NCI-H2196 treated with DMSO at 0.1 percent for 48 hours (cell line): ENCODE measurements around the gene CLCN3.
"Not testable (repeated sequence)": the region's sequence is repeated elsewhere in the genome, so short reads cannot be mapped to it uniquely, and the experiment has no call there.

Experiments used
- DNase-seq: peaks from one replicate; lab custom pipeline; 2025; ENCODE audit not compliant: unreplicated experiment; lab: John Stamatoyannopoulos, UW

Gene CLCN3

DNA sequence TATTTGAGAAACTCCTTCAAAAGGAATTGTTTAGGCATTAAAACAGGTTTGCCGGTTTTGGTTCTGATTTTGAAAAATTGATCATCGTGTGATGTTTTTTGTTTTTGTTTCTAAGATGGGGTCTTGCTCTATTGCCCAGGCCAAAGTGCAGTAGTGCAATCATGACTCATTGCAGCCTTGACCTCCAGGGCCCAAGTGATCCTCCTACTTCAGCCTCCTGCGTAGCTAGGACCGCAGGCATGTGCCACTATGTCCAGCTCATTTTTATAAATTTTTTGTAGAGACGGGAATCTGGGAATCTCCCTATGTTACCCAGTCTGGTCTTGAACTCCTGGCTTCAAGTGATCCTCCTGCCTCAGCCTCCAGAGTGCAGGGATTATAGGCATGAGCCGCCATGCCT is 35.0 kb downstream of the CLCN3 start:
- no peak for DNase-seq

DNA sequence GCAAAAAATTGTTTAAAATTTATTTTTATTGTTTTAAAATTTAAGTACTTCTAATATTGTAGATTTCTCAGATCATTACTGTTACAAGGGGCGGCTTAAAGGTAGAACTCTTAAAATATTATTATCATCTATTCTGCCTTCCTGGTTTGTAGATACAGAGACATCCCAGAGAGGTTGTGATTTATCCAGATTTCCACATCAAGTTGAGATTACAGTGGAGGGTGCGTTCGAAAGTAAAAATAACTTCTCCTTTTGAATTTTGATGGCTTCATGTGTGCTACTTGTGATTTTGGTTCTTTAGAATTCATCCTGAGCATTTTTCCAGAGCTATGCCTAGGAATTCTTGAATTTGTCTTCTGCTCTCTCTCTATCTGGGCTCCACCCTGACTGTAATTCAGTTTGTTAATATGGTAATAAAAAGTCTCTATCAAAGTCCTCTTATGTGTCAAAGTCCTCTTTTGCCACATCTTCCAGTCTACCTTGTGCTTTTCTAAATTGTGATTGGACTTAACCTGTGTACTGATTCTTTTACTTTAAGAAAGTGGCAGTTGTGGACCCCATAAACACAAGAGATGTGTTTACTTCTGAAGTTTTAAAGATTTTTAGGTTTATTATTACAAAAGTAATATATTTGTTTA is 37.2 kb downstream of the CLCN3 start:
- DNase-seq: no peak

DNA sequence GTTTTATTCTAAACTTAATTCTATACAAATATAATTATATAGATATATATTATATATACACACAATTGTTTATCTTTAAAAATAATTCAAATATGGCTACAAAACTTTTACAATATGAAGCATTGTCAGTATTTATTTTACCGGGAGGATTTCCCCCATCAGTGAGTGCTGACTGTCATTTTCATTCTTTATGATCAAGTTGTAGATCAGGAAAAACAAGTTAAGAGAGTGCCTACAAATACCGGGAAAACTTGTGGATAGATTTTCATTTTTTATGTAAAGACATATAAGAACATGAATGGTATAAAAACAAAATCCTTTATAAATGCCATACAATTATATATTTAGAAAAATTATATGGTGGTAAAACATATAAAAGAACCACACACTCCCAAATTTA is 37.8 kb downstream of the CLCN3 start:
- DNase-seq: no peak

DNA sequence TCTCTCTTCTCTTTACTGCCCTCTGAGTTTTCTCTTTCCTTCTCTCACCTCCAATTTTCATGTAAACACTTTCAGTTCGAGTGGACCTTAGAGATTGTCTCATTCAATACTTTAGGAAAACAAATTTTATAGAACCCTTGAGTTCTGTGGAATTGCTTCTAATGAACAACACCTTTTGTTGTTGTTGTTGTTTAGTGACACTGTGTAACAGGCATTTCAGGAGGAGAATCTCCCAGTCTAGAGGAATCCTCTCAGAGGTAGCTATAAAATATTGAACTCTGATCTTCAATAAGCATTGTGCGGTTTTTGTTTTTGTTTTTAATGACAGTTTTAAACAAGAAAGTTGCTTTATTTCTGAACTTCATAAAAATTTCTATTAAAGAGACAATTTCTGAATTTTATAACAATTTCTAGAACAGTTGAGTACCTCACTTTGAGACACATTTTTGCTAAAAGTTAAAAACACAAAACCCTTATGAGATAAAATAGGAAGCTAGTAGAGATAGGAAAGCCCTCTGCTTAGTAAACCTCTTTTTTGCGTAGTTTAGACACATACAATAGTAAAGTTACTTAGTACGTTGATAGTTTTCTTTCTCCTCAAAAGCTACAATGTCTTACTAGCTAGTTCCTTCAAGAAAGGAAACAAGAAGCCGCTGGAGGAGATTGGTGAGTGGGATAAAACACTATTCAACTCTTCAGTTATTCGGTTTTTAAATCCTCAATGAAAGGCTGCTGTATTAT is 38.8 kb downstream of the CLCN3 start:
- DNase-seq: no peak

DNA sequence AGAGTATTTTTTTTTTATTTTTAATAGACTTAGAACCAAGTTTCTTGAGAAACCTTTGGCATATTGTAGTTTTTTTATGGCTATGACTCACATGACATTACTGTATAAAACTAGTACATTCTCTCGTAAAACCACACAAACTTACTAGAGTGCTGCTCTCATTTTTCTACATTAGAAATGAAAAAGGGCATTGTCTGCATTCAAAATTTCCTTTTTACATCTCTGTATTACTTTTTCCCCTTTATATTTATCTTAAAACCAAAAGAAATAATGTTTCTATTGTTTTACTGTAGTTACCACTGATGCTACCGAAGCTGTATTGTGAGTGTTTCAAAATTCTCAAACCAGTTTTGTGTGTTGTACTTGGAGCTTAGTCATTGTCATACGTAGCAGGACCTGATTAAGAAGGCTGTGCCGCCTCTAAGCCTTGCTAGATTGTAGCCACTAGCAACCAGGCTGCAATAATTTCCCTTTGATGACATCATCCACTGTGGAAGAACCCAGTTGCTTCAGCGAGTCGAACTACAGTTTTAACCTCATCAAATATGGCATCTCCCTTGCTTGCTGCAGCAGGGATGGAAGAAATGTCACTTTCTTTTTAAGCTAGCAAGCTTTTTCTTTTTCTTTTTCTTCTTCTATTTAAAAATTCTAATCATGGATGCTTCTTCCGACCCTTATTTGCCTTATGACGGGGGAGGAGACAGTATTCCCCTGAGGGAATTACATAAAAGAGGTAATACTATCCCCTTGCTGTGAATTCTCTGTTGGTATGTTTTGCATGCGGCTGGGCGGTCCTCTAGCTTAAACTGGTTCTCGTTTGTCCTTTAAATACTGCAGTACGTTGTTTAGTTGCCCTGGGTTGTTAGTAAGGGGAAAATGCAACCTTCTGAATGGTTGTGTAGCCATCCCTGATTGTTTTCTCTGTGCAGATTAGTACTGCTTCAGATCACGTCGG is 39.6 kb downstream of the CLCN3 start:
- peak; percentile 76 for DNase-seq

DNA sequence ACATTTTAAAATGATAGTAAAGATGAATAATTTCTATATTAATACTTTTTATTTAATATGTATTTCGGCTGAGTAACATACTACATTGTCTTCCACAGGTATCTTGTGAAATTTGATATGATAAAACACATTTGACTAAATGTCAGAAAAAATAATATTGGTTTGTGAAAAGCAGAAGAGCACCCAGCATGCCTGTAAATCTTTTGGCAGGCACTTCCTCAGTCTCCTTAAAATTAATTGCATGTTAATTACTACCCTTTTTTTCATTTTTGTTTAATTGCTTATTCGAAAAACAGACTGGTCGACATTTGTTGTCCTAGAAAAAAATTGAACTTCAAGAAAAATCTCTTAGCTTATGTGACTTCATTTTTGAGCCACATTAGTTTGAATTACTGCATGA is 40.6 kb downstream of the CLCN3 start:
- DNase-seq: no peak

DNA sequence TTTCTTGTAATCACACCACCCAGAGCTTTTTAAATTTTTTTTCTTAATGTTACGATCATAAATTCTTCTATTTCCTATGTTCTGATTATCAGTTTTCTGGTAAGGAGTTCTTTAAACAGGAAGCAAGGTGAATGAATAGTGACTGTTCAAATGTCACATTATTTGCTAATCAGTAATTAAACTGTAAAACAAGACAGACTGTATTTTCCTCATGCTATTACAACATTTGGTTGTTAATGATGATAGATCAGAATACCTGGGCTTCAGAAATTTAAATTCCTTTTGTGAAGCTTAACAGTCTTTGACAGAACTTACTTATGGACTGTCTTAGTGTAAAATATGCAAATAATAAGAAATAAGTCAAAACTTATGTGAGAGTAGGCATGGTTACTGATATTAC is 41.4 kb downstream of the CLCN3 start:
- no peak for DNase-seq

DNA sequence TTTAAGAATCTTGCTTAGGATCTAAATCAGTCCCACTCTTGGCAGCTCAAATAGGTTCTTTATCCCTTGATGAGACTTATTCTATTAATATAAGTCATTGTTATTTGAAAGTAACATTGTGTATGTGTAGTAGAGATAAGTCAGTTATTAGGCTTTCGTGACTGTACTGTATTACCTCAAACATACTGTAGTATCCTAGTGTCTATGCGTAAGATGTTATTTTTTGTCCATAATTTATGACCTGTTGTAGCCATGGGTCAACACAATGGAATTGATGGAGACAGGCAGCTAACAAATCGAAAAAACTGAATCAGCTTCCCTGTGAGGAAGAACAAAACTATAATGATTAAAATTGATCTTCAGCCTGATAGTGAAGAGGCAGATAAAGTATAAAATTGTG is 41.8 kb downstream of the CLCN3 start:
- DNase-seq: no peak

DNA sequence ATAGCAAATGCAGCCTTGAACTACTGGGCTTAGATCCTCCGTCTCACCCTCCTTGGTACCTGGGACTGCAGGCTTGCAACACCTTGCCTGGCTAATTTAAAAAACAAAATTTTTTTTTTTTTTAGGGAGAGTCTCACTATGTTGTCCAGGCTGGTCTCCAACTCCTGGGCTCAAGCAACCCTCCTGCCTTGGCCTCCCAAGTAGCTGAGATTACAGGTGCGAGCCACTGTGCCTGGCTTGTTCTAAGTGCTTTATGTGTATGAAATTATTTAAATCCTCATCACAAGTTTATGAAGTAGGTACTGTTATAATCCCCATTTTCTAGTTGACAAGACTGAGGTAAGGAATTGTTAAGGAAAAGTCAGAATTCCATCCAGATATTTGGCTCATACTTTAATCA is 43.0 kb downstream of the CLCN3 start:
- DNase-seq: no peak

DNA sequence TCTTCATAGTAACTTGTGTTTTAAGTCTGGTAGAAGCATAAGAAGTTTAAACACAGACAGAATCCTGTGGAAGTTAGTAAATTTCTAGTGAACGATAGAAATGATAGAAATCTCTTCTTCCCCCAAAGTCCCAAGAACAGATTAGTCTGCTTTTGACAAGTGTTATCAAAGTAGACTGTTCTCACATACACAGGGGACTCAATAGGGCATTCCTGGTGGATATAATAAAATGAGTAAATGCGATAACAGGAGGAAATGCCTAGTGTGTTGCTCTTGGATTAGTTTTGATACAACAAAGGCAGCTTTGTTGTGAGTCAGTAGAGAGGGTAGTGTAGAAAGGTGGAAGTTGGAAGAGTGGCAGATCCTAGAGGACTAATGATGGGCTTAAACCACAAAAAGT is 43.5 kb downstream of the CLCN3 start:
- no peak for DNase-seq

DNA sequence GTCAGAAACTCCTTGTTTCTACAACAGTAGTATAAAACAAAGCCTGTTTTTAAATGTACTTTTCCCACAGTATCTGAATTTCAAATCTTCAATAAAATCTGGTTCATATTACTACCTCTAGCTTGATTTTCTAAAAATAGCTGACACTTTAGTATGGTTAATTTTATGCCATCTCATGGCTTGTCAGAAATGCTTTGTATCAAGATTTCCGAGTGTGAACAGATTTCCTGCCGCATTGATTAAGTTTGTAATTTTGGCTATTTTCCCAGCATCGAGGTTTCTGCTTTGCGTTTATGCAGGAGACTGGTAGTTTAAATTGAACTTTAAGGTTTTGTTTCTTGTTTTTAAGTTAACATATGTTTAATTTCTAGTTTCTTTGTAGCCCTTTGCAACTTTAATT is 44.2 kb downstream of the CLCN3 start:
- no peak for DNase-seq

DNA sequence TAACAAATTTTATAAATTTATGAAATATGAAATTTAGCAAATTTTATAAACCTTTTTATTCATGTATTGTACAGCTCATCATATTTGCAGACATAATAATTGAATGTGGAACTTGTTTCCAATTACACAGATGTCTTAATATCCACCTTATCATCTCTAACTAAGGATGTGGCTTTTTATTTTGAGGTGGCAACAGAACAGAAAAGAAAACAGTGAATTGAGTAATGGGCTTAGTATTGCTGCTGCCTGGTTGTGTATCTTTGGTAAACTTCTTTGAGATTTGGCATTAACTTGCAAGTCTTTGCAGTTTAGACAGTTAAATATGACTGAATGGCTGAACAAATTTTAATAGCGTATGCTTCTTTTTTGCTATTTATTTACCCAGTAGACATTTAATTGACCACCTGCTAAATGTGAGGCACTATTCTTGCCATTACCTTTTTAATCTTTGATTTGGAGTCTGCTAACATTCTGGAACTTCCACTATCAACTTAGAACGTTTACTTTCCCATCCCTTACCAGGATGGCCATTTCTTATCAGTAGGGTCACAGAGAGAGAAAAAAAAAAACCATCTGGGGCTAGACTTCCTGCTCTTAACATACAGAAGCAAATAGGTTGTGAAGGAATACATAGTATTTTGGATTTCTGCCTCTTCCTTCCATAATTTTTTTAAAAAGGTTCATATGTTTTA is 44.8 kb downstream of the CLCN3 start:
- DNase-seq: no peak

DNA sequence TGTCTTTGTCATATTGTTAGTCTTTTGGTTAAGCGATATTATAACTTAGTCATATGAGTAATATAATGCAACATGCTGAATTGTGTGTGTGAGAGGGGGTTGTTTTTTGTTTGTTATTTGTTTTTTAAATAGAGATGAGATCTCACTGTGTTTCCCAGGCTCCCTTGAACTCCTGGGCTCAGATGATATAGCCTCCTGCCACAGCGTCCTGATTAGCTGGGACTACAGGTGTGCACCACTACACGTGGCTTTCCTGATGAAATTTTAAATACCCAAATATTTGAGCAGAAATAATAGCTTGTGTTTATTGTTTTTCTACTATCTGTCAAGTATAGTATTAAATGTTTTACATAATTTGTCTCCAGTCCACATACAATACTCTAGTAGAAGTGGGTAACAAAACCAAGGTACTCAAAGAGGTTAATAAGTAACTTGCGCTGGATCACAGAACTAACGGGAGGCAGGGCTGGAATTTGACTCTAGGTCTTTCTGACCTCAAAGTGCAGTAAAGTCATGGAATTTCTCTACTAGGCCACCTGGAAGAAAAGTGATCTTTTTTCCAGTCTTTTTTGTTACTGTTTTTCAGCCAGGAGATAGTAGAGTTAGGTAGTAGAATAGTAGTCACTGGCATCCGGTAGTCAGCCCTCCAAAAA is 47.8 kb downstream of the CLCN3 start:
- no peak for DNase-seq

DNA sequence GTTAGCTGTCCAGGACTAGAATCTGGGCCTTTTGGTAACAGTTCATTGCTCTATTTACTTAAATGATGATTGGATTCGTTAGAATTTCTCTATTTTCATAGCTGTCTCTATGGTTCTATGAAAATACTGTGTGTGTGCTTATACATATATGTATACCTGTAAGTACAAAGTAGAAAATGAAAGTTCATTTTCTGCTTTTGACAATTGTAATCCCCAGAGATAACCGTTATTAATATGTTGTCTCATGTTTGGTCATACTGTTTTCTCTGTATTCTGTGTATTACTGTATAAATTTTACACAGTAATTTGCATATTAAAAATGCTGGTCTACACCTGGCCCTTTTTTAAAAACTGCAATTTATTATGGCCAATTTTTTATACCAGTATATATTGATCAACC is 55.4 kb downstream of the CLCN3 start:
- DNase-seq: no peak

DNA sequence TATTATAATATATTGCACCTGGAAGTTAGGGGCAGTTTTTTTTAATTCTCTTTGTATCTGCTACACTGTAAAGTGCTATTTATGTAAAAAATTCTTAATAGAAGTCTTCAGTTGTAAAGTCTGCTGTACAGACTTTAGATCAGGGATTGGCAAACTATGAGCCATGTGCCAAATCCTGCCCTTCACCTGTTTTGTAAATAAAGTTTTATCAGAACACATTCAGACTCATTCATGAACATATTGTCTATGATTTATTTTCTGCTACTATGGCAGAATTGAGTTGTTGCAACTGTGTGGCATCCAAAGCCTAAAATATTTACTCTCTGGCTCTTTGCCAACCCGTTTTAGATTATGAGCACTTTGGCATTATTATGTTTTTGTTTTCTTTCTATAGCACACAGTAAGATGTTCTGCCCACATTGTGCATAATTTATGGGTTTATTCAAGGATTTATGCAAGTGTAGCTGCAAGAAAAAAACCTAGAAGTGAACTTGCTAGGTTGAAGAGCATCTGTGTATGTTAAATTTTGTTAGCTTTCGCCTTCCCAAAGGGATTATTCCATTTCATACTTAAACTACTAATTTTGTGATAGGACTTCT is 56.9 kb downstream of the CLCN3 start:
- DNase-seq: no peak

DNA sequence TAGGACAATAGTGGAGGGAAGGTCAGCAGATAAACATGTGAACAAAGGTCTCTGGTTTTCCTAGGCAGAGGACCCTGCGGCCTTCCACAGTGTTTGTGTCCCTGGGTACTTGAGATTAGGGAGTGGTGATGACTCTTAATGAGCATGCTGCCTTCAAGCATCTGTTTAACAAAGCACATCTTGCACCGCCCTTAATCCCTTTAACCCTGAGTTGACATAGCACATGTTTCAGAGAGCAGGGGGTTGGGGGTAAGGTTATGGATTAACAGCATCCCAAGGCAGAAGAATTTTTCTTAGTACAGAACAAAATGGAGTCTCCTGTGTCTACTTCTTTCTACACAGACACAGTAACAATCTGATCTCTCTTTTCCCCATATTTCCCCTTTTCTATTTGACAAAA is 58.1 kb downstream of the CLCN3 start:
- not testable (repeated sequence) for DNase-seq

DNA sequence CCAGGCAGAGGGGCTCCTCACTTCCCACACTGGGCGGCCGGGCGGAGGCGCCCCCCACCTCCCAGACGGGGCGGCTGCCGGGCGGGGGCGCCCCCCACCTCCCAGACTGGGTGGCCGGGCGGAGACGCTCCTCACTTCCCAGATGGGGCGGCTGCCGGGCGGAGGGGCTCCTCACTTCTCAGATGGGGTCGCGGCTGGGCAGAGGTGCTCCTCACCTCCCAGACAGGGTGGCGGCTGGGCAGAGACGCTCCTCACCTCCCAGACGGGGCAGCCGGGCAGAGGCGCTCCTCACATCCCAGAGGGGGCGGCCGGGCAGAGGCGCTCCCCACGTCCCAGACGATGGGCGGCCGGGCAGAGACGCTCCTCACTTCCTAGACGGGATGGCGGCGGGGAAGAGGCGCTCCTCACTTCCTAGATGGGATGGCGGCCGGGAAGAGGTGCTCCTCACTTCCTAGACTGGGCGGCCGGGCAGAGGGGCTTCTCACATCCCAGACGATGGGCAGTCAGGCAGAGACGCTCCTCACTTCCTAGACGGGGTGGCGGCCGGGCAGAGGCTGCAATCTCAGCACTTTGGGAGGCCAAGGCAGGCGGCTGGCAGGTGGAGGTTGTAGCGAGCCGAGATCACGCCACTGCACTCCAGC is 58.7 kb downstream of the CLCN3 start:
- DNase-seq: not testable (repeated sequence)

DNA sequence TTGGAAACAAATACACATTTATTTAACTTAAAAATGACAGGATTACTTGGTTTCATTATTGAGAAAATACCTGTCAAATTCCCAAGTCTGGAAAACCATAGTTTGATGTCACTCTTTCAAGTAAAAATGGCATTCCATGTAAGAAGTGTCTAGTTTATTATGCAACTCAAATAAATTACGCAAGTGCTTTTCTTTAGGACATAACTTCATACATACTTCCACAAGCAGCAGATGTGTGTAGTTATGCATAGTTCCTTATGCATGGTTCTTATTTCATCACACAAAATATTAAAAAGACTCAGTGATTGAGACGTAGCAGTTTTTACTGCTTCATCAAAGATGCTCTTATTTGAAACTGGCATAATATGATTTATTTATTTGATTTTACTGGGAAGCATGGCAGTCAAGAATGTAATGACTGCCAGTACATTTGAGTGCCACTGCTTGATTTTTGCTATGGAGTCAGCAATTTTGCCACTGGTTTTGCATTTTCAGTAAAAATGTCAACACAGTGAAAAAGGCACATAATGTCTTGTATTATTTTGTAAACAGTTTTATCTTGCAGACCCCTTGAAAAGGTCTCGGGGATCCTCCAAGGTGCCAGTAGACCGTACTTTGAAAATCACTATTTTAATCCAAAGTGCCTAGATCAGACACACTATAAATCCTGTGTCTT is 62.1 kb downstream of the CLCN3 start:
- DNase-seq: no peak

DNA sequence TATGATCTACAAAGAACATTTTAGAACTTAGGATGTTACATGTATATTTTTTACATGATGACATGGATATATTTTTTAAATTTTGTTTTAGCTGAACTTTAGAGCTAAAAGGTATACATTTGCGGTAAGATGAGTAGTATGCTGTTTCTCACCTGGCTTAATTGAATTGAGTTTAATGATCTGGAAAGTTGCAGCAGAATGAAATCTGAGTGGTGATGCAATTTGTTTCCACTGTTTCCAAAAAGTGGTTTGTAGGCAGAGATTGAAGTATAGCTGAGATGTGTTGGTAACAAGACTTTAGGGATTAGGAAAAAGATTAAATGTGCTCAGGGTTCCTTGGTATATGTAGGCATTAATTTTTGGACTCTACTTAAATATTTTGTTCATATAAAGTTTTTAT is 69.3 kb downstream of the CLCN3 start:
- no peak for DNase-seq
